GM19351 (cell line): Measurements from ENCODE around the gene CSNK1G3.
"Not testable (repeated sequence)": the region's sequence is repeated elsewhere in the genome, so short reads cannot be mapped to it uniquely, and the experiment has no call there.

Source experiments
- ATAC-seq: cut with Tn5 transposase; IDR thresholded peaks from one replicate; pipeline ENCODE4 v1.9.1; 2021; ENCODE audit warnings: mild to moderate bottlenecking, moderate library complexity; ENCODE audit not compliant: unreplicated experiment

The CSNK1G3 gene

DNA sequence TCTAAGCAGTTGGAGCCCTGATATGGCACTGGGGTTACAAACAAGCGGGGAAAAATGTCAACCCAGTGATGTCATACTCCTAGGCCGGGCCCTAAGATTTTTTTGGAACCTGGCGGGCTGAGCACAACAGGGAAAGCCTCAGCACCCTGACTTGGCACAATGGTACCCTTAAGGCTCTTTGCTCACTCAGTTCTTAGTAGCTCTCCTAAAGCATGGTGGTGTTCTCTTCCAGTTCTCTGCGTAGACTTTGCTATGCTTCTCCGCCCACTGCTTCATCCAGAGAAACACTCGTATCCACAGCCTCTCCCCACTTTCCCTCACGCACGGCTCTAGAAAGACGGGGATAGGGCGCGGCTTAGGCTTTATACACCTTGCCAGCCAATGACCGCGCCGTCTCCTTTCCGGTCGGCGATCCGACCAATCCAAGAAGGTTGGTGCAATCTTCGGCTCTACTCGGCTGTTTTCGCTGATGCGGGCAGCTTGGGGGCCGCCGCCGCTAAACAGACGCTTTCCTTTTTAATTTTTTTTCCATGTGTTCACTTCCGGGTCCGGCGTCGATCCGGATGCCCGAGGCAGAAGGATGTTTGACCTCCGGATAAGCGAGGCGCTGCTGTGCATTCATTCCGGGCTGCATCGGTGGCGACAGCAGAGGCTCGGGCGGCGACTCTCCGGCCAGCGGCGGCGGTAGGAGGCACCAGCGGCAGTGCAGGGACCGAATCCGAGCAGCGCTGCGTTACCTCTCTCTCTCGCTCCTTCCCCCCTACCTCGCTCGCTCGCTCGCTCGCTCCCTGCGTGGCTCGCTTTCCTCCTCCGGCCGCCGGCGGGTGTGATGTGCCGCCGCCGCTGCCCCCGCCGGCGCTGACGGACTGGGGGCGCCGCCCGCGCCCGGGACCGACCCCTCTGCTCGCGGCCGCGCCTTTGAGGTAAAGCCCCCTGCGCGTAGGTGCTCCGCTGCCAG, at the start of gene CSNK1G3:
CSNK1G3 (plus strand) TSS at position 530 of the 958 bp plus-strand sequence. CDS start 33,487 bp downstream, outside the sequence.
- ATAC-seq, result peak; percentile 89

DNA sequence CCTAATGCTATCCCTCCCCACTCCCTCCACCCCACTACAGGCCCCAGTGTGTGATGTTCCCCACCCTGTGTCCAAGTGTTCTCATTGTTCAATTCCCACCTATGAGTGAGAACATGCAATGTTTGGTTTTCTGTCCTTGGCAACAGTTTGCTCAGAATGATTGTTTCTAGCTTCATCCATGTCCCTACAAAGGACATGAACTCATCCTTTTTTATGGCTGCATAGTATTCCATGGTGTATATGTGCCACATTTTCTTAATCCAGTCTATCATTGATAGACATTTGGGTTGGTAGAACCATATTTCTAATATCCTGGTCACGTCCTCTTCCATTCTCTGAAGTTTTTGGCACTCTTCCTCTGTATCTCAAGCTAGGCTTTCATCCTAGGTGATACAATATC, 45.1 kb upstream of the CSNK1G3 start:
- not testable (repeated sequence) for ATAC-seq

DNA sequence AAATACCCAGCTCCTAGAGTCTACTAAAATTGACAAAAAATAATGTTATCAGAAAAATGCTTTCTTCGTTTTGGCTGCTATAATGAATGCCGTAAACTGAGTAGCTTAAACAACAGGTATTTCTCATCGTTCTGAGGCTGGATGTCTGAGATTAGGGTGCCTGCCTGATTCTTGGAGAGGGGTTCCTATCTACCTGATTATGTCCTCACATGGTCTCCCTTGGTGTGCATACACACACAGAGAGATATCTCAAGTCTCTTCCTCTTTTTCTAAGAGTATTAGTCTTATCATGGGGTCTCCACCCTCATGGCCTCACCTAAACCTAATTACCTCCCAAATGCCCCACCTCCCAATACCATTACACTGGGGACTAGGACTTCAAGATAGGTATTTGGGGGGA, 40.6 kb upstream of the CSNK1G3 start:
- no peak for ATAC-seq

DNA sequence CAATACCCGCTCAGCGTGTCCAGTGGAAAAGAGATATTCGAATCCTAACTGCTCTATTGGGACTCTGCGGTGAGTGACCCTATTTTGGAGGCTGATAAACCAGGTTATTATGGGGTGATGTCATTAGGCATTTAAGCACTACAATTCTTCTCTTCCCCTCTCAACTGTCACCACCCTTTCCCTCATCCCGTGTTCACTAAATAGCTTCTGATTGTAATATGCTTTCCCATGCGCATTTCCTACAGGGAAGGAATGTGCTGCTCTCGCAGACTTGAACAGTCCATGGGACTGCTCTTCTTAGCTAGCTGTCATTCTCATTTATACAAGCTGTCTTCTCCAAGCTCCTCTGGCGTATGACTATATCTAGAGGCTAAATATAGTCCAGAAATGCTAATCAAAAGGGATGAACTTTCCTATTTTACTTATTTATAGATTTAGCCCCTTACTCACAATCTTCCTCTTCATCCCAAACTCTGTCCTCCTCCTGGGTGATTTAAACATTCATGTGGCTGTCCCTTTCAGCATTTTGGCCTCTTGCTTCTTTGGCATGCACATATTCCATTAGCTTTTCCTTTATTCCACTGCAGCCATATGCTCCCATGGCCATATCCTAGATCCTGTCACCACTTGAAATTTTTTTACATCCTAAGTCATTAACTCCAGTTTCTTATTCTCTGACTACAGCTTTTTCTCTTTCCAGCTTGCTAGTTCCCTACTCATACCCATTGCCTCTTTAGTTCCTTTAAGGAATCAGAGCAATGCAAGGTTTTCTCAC, 39.6 kb upstream of the CSNK1G3 start:
- ATAC-seq, result no peak

DNA sequence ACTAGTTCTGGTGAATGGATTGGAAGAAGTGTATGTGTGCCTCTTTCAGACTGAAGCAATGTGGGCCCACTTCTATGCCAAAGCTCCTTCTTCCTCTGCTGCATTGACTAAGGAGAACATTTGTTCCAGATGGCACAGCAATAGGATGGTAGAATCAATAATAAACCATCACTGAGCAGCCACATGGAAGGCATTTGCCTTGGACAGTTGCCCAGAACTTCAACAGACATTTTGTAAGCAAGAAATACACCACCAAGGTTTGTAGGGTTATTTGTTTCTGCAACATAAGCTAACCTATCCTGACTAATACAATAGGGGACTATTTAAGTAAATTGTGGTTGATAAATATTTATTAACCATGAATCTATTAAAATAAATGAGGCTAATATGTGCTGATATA, 37.7 kb upstream of the CSNK1G3 start:
- ATAC-seq, result no peak

DNA sequence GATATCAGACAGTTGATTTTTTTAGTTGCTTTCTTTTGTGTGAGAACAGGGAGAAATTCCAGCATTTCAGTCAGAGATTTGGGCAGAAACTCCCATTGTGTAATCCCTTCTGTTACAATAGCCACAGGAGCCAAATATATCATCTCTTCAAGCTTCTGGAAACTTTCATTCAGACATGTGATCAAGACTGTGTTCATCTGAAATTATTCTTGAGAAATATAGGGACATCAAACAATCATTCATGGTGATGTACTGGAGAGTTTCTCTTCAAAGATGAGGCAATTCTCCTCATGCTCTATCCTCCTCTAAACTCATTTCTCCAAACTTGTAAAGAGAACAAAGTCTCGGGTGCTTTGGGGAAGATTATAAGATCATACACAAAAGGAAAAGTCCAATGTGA, 35.2 kb upstream of the CSNK1G3 start:
- ATAC-seq, result no peak

DNA sequence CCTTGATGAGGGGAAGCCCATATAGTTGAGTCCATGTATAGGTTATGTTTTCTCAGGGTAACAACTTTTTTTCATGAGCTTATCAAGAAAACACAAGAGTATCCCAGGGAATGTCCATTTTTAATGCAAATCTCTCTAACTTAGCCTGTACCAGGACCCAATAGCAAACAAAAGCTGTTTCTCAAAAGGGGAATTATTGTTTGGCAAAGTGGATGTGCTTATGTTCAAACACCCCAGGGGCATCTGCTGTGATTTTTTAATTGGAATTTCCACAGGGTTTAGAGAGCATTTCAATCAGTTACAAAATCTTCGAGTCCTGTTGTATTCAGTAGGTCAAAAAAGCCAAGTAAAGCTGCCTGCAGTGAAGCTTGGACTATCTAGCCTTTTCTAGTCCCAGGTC, 33.4 kb upstream of the CSNK1G3 start:
- no peak for ATAC-seq

DNA sequence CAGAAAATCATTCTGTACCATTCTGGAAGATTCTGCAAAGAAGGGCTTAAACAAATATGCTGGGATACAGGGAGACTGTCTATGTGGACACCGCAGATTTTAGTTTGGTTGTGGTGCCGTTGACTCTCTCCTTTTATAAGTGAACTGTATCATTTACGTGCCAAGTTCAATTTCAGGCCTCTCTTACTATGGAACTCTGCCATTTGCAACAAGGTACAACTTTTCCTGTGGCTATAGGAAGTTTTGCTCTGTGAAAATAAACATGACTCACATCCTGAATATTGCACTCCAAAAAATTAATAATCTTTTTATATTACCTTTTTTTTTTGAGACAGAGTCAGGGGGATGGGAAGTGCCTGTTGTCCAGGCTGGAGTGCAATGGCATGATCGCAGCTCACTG, 29.7 kb upstream of the CSNK1G3 start:
- no peak for ATAC-seq

DNA sequence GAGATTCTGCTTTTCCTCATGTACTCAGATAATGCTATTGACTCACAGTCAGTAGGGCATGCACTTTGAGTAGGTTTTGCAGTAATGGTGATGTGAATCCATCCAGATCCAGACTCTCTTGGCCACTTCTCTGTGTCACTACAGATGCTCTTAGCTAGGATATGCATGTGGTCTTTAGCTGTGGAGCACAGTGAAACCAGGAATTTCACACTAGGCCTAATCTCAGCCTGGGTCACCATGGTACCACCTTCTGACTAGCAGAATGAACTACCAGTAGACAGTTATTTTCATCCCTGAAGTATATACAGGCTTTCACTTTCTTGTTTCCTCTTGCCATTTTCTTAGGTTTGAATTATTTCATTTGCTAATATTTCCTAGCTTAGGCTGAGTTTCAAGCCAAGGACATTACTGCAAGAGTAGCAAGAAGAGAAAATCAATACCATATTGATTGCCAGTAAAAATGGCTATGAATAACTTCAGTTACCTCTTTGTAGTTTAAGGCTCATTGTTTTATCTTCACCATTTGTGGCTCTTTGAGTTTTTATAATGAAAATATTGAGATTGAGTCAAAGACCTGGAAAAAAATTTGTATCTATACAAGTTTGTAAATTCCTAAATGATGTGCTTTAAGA, 28.4 kb upstream of the CSNK1G3 start:
- ATAC-seq, result no peak

DNA sequence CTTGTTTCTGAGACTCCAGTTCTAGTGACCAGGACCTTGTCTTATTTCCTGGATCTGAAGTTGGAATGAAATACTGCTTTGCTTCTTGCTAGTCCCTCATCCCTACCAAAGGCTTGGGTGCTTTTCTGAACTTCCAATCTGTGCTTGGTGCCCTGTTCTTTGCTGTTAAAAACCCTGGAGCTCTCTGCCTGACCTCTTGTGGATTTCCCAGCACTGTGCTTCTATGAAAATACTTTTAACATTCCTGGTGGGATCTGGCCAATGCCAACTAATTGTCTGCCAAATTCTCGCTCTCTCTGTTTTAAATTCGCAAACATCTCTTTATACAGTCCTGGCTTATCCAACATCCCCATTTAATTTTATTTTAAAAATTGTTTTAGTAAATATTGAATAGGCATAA, 26.7 kb upstream of the CSNK1G3 start:
- ATAC-seq, result no peak

DNA sequence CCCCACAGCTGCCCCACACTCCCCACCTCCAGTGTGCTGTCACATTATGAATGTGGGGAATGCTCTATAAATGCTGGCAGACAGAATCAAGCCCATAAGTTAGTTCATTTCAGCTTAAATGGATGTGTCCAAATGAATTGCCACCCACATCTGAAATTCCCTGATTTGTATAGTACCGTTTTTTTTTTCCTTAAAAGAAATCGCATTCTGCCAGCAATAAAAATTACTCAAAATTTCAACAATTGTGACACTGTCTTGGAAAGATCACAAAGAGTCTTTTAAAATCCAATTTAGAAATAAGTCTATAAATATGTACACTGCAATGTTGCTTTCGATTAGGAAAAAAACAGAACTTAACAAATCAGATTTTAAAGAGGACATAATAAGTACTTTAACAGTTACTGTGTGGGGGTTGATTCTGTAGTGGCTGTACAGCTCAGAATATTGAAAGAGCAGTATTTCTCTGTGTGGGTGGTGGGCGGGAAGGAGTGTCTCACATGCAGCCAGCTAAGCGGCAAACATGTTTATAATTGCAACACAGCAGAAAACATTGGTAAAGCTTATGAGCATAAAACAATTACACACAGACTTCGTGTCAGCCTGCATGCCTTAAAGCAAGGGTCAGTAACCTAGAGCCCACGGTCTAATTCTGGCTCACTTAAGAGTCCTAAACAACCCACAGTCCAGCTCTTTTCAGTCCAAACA, 24.9 kb upstream of the CSNK1G3 start:
- no peak for ATAC-seq

DNA sequence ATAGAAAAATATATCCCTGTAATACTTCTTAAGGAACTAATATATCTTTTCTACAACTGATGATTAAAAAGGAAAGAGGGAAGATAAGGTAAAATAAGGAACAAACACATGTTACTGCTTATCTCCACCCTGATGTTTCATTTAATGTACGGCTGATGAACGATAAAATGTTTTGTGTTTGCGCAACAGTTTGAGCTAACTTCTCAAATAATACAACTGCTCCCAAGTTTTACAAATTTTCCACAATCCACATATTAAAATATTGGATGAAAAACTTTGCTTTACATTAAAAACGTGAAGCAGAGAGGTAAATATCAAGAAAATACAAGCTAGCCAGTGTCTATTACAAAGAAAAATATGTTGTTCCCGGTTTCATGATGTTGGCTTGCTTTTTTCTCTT, 21.0 kb upstream of the CSNK1G3 start:
- ATAC-seq, result no peak

DNA sequence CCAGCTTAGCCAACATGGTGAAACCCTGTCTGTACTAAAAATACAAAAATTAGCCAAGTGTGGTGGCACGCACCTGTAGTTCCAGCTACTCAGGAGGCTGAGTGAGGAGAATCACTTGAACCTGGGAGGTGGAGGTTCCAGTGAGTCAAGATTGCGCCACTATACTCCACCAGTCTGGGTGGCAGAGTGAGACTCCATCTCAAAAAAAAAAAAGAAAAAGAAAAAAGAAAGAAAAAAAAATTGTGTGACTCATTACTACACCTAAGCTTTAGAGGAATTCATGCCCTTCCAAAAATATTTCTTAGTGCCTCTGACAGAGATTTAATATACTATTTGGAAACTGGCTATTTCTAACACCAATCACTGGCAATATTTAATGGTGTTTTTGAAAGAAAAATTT, 16.8 kb upstream of the CSNK1G3 start:
- ATAC-seq, result not testable (repeated sequence)

DNA sequence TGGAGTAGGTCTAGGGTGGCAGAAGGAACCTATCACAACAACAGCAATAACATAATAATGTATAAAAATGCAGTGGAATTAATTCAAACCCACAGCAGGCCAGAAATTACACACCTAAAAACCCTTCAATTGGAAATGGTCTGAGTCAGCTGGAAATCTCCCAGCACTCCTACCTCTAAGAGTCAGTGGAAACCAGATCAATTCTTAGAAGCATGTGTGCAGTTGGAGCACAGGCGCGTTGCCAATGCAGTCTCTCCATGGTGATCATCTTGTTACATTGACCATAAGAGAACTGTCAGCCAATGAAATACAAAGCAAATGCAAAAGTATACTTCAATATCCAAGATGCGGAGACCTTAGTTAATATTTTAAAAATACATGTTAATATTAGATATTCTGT, 15.1 kb upstream of the CSNK1G3 start:
- ATAC-seq, result no peak

DNA sequence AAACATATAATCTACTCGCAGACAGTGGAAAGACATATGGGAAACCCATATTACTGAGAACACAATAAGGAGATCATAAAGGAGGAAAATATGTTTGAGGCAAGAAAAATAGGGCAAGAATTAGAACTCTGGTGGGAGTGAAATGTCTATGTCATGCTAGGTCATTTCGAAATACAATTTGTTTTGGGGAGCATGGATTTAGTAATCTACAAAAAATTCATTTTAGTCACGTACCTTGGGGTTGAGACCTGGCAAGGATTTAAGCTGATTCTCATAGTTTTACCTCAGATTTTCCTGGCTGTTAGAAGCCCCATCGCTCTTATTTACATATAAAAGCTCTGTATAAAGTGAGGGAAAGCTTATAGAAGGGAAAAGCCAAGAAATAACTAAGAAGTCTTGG, 11.5 kb upstream of the CSNK1G3 start:
- no peak for ATAC-seq

DNA sequence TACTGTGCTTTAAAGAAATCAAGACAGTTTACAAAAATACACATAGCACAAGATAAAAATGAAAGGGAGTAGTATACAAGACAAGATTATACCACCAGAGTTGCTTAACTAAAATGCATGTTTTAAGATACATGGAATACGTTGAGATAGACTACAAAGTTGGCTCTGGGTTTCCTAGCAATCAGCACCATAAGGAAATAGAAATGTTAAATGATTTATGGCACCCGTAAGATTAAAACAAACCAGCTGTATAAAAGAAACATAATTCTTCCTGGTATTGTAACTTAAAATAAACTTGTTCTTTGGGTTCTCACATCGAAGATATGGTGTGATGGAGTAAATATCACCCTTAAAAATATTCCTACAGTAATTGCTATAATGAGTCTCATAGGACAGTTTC, 9.9 kb upstream of the CSNK1G3 start:
- ATAC-seq, result no peak

DNA sequence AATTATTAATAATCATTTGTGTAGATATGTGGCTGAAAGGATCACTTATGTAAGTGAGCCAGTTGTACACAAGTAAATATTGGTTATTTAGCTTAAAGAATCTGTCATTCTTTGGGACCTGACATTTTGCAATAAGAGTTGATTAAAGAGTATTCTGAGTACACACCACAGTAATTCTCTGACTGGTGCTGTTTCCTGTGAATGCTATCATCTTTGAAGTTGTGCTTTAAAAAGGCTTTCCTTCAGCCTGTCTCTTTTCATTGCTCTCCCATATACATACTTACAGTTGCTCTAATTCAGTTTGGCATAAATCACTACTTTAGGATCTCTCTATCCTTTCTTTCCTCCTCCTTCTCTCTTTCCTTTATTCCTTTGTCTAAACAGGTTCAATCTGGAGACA, 8.7 kb upstream of the CSNK1G3 start:
- no peak for ATAC-seq

DNA sequence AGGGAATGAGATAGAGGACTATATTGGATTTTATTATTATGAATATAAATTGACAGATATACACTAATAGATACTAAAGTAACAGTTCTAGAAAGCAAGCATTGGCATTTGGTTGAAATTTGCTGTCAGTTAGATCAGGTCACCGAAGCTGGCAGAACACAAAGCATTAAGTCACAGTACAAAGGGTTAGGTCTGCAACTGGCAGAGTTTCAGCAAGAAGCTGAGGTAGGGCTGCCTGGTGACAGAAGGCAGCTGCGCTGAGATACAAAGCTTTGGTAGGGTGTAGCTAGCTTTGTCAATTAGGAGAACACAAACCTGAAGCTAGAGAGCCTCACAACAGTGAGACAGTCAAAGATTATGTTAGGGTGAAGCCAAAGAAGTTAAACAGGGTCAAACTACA, 6.3 kb upstream of the CSNK1G3 start:
- ATAC-seq, result no peak

DNA sequence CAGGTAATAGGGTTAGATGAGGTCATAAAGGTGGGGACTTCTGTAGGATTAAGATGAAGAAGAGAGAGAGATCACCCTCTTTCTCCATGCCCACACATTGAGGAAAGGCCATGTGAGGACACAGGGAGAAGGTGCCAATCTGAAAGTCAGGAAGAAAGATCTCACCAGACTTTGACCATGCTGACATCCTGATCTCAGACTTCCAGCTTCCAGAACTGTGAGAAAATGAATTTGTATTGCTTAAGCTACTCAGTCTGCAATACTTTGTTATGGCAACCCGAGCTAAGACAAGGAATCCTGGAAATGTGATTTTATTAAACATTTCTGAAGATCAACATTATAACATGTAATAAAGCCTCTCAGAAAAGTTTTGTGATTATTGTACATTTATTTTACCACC, 3.5 kb upstream of the CSNK1G3 start:
- ATAC-seq, result no peak

DNA sequence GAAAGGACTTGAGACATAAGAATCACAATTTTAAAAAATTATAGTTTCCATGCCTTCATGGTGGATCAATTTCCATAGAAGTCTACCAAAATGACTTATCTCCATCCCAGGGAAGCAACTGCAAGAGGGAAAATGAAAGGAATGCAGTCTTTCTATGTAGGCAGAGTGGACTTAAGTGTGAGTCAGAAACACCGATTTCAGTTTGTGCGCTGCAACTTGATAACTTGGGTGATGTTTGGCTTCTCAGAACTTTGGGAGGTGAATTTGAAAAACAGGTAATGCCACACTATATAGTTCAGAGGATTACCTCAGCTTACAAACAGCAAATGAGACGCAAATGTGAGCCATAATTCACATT, 708 bp upstream of the CSNK1G3 start:
- no peak for ATAC-seq
